Left hindlimb (tissue), 1 donor: Measurements from ENCODE around the gene PCDHGA7.
"Not testable (repeated sequence)": the region's sequence is repeated elsewhere in the genome, so short reads cannot be mapped to it uniquely, and the experiment has no call there.

Source experiments
- DNase-seq: peaks from one replicate; pipeline ENCODE4 v3.0.0-alpha.2; 2018

The PCDHGA7 gene

DNA sequence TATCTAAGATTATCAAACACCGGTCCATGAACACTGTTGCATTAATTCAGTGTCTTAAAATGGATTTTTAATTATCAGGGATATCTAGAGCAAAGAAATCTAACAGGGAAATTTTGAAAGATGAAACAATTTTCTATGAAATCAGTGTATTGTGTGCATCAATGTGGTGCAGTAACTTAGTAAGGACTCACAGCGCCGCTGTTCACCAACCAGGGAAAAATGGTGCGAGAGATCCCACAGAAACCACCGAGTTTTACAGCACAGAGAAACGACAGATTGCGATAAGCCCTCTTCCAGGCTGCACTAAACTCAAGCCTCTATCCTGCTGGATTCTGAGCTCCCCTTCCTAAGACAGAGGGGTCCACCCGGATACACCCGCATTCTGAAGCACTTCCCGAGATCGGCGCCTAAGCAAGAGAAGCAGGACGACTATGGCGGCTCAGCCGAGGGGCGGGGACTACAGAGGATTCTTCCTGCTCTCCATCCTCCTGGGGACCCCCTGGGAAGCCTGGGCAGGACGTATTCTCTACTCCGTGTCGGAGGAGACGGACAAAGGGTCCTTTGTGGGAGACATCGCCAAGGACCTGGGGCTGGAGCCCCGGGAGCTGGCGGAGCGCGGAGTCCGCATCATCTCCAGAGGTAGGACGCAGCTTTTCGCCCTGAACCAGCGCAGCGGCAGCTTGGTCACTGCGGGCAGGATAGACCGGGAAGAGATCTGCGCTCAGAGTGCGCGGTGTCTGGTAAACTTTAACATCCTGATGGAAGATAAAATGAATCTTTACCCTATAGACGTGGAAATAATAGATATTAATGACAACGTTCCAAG lies at the start of gene PCDHGA7:
Gene PCDHGA7, plus strand, starts transcription at position 274 of the 826 bp plus-strand sequence. Its CDS starts 158 bp downstream, at position 432.
- DNase-seq = no peak

DNA sequence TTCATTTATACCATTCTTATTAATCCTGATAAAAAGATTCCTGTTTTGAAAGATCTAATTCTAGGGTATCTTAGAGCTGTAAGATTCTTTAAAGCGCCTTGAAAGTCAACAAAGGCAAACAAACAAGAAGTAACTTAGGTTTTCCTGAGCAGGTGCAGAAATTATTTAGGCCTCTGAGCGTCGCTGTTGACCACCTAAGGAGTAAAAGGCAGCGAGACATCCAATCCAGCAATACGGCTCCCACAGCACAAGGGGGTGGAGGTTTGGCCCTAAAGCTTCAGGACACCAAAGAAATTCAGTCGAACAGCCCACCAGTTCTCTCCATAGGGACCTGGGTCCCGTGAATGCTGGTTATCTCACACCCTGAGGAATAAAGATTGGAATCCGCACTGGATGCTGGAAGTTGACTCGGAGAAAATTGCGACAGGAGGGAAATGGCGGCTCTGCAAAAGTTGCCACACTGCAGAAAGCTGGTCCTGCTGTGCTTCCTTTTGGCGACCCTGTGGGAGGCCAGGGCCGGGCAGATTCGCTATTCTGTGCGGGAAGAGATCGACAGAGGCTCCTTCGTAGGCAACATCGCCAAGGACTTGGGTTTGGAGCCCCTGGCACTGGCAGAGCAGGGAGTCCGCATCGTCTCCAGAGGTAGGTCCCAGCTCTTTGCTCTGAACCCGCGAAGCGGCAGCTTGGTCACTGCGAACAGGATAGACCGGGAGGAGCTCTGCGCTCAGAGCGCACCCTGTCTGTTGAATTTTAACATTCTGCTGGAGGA lies 43.8 kb upstream of the PCDHGA7 start, which contains the start of gene PCDHGA2:
Gene PCDHGA2, plus strand, starts transcription at position 223 of the 769 bp plus-strand sequence.
- no peak for DNase-seq

DNA sequence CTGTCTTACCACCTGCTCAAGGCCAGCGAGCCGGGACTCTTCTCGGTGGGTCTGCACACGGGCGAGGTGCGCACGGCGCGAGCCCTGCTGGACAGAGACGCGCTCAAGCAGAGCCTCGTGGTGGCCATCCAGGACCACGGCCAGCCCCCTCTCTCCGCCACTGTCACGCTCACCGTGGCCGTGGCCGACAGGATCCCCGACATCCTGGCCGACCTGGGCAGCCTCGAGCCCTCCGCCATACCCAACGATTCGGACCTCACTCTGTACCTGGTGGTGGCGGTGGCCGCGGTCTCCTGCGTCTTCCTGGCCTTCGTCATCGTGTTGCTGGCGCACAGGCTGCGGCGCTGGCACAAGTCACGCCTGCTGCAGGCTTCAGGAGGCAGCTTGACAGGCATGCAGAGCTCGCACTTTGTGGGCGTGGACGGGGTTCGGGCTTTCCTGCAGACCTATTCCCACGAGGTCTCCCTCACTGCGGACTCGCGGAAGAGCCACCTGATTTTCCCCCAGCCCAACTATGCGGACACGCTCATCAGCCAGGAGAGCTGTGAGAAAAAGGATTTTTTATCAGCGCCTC lies 41.7 kb upstream of the PCDHGA7 start:
- DNase-seq = not testable (repeated sequence)

DNA sequence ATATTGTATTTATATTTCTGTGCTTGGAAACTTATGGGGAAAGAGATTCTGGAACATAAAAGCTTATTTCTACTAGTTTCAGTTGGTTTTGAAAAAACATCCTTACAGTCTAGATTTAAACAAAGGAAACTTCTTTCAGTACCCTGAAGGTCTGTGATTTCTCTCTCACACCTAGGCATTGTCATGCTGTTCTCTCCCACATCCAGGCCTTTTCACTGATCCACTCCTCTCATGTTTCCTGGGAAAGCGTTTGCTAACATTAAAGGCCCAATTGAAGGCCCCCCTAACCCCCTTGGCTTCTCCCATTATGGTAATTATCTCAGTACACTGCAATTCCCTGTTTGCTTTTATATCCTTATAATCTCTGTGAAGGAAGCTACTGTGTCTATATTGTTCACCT lies 39.8 kb upstream of the PCDHGA7 start:
- no peak for DNase-seq

DNA sequence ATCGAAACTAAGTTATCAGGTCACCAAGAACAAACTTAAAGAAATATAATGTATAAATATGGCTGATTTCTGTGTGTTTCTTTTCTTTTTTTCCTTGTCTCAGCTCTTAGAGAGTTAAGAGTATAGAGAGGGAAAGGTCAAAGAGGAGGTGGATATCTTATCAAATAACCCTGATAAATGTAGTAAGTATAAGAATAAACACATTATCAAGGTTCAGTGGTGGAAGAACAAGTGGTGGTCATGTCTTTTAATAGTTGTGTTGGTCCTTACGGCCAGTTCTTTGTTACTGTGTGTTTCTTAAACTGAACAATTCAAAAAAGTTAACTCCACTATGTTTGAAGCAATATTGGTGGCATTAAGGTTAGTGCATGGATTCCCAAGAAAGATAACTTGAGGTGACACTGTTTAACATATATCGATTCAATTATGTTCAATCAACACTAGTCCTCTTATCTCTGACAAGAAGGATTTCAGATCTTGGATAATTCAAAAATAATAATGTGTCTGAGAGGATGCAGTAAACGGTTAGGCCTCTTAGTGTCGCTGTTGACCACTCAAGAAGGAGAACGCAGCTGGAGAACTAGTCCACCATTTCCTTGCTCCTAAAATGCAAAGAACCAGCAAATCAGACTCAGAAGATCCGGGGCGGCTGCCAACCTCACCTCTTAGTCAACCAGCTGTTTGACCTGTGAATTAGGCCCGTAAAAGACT lies 39.1 kb upstream of the PCDHGA7 start, which contains the start of gene PCDHGA3:
Gene PCDHGA3, plus strand, starts transcription at position 588 of the 711 bp plus-strand sequence. CDS start 205 bp downstream, outside the sequence.
- DNase-seq = no peak

DNA sequence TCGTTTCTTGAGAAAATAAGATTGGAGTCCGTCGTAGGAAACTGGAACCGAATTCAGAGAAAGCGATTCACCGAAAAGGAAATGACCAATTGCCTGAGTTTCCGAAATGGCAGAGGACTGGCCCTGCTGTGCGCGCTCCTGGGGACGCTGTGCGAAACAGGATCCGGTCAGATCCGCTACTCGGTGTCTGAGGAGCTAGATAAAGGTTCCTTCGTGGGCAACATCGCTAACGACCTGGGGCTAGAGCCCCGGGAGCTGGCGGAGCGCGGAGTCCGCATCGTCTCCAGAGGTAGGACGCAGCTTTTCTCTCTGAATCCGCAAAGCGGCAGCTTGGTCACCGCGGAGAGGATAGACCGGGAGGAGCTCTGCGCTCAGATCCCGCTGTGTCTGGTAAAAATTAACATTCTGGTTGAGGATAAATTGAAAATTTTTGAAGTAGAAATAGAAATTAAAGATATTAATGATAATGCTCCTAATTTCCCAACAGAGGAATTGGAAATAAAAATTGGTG lies 38.5 kb upstream of the PCDHGA7 start:
- no peak for DNase-seq

DNA sequence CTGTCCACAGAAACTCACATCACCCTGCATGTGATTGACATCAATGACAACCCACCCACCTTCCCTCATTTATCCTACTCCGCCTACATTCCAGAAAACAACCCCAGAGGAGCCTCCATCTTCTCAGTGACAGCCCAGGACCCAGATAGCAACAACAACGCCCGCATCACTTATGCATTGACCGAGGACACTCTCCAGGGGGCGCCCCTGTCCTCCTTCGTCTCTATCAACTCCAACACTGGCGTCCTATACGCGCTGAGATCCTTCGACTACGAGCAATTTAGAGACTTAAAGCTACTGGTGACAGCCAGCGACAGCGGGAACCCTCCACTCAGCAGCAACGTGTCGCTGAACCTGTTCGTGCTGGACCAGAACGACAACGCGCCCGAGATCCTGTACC lies 37.2 kb upstream of the PCDHGA7 start:
- DNase-seq = no peak

DNA sequence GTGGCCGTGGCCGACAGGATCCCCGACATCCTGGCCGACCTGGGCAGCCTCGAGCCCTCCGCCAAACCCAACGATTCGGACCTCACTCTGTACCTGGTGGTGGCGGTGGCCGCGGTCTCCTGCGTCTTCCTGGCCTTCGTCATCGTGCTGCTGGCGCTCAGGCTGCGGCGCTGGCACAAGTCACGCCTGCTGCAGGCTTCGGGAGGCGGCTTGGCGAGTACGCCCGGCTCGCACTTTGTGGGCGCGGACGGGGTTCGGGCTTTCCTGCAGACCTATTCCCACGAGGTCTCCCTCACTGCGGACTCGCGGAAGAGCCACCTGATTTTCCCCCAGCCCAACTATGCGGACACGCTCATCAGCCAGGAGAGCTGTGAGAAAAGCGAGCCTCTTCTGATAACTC lies 36.5 kb upstream of the PCDHGA7 start:
- DNase-seq = not testable (repeated sequence)

DNA sequence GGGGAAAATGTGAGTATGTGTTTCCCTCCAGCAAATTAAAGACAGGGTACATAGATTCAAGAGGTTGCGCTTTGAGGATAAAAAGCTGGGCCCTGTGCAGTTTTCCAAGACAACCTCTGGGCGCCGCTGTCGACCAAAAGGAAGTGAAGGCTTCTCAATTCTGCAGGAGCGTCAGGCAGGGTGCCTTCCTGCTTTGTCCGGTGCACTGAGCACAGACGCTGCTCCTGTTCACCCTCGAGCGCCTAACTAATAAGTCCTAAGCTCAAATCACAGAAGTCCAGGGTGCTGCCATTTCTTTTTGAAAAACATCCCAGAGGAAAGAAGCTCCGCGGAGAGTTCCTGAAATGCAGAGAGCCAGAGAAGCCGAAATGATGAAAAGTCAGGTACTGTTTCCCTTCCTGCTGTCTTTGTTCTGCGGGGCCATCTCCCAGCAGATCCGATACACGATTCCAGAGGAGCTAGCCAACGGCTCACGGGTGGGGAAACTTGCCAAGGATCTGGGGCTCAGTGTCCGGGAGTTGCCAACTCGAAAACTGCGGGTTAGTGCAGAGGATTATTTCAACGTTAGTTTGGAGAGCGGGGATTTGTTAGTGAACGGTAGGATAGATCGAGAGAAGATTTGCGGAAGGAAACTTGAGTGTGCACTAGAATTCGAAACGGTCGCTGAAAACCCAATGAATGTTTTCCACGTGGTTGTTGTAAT lies 32.5 kb upstream of the PCDHGA7 start, which contains the start of gene PCDHGB1:
Gene PCDHGB1, plus strand, starts transcription at position 183 of the 703 bp plus-strand sequence. Its CDS starts 162 bp downstream, at position 345.
- no peak for DNase-seq

DNA sequence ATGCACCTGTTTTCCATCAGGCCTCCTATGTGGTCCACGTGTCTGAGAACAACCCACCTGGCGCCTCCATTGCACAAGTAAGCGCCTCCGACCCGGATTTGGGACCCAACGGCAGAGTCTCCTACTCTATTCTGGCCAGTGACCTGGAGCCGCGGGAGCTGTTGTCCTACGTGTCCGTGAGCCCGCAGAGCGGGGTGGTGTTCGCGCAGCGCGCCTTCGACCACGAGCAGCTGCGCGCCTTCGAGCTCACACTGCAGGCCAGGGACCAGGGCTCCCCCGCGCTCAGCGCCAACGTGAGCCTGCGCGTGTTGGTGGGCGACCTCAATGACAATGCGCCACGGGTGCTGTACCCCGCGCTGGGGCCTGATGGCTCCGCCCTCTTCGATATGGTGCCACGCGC lies 31.0 kb upstream of the PCDHGA7 start:
- DNase-seq = no peak

DNA sequence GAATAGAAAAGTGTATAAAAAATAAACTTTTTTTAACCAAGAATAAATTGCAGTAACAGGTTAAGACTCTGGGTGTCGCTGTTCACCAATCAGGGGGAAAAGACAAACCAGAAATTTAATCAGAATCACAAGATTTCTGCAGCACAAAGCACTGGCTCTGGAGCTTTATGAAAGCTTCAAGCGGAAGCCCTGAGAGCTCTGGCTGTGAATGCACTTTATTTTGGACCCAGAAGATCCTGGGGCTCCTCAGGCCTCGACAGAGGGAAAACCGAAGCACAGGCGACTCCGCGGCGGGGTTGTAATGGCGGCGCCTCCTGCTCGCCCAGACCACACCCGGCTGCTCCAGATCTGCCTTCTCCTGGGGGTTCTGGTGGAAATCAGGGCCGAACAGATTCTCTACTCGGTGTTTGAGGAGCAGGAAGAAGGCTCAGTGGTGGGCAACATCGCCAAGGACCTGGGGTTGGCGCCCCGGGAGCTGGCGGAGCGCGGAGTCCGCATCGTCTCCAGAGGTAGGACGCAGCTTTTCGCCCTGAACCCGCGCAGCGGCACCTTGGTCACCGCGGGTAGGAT lies 27.6 kb upstream of the PCDHGA7 start, which contains the start of gene PCDHGA4:
Gene PCDHGA4, plus strand, starts transcription at position 122 of the 570 bp plus-strand sequence. Its CDS starts 87 bp downstream, at position 209.
- DNase-seq = no peak

DNA sequence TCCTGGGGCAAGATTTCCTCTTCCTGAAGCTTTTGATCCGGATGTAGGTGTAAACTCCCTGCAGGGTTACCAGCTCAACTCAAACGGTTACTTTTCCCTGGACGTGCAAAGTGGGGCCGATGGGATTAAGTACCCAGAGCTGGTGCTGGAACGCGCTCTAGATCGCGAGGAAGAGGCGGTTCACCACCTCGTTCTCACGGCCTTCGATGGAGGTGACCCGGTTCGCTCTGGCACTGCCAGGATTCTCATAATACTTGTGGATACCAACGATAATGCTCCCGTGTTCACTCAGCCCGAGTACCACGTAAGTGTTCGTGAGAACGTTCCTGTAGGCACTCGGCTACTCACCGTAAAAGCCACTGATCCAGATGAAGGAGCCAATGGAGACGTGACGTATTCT lies 26.9 kb upstream of the PCDHGA7 start:
- DNase-seq = no peak

DNA sequence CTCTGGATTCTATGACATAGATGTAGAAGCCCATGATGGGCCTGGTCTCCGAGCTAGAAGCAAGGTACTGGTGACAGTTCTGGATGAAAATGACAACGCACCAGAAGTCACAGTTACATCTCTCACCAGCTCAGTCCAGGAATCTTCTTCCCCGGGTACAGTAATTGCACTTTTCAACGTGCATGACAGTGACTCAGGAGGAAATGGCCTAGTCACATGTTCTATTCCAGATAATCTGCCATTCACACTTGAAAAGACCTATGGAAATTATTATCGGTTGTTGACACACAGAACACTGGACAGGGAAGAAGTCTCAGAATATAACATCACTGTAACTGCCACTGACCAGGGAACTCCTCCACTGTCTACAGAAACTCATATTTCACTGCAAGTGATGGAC lies 26.4 kb upstream of the PCDHGA7 start:
- no peak for DNase-seq

DNA sequence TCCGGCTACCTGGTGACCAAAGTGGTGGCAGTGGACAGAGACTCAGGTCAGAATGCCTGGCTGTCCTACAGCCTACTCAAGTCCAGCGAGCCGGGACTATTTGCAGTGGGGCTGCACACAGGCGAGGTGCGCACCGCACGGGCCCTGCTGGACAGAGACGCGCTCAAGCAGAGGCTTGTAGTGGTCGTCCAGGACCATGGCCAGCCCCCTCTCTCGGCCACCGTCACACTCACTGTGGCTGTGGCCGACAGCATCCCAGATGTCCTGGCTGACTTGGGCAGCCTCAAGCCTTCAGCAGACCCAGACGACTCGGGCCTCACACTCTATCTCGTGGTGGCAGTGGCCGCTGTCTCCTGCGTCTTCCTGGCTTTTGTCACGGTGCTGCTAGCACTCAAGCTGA lies 25.6 kb upstream of the PCDHGA7 start:
- no peak for DNase-seq

DNA sequence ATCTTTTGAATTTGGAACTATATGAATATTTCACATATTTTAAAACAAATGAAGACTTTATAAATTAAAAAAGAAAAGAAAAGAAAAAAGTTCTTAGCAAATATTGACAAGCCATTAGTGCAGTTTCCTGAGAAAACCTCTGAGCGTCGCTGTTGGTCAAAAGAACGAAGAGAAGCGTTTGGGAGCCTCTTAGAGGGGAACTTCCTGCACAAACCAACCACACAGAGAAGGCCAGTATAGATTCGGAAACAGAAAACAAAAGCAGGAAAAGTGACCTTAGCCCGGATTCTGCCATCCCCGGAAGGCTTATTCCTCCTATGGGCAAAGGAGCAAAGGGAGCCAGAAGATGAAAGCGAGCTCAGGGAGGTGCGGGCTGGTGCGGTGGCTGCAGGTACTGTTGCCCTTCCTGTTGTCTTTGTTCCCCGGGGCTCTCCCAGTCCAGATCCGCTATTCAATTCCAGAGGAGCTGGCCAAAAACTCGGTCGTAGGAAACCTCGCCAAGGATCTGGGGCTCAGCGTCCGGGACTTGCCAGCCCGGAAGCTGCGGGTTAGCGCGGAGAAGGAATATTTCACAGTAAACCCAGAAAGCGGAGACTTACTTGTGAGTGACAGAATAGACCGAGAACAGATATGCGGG lies 22.6 kb upstream of the PCDHGA7 start, which contains the start of gene PCDHGB2:
Gene PCDHGB2, plus strand, starts transcription at position 205 of the 637 bp plus-strand sequence. Its CDS starts 142 bp downstream, at position 347.
- DNase-seq = no peak

DNA sequence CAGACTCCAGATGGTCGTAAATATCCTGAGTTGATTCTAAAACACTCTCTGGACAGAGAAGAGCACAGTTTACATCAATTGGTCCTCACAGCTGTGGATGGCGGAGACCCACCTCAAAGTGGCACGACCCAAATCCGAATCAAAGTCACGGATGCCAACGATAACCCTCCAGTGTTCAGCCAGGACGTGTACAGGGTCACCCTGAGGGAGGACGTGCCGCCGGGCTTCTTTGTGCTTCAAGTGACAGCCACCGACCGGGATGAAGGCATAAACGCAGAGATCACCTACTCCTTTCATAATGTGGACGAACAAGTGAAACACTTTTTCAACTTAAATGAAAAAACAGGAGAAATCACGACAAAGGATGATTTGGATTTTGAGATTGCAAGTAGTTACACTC lies 21.9 kb upstream of the PCDHGA7 start:
- no peak for DNase-seq

DNA sequence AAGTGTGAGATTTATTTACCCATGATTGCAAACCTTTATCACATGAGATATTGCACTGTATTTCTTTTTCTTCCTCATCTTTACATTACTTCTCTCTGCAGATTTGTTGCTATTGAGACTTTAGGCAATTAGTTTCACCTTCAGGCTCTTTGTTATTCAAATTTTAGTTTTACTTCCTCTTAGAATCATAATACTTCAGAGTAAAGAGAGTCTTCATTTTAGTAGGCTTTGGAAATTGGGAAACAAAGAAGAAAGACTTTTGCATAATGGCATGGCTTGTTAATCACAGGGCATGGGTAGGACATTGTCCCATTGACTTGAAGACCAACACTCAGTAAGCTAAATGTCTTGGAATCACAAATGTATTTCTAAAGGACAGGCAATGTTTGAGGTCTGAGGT lies 19.8 kb upstream of the PCDHGA7 start:
- no peak for DNase-seq

DNA sequence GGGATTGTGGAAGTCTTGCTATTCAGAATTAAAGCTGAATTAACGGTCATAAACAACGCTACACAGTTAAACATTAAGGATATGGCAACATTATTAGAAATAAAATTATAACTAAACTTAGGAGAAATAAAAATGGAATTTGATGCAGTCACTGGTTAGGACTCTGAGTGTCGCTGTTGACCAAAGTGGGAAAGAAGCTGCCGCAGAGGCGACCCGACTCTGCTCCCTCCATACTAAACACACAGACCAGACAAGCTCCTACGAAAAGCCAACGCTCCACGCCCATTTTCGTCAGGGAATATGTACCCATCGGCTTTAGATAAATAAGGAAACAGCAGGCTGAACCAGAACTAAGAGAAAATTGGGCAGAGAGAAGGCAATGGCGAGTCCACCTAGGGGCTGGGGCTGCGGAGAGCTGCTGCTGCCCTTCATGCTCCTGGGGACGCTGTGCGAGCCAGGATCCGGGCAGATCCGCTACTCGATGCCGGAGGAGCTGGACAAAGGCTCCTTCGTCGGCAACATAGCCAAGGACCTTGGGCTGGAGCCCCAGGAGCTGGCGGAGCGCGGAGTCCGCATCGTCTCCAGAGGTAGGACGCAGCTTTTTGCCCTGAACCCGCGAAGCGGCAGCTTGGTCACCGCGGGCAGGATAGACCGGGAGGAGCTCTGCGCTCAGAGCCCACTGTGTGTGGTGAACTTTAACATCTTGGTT lies 18.4 kb upstream of the PCDHGA7 start, which contains the start of gene PCDHGA5:
Gene PCDHGA5, plus strand, starts transcription at position 211 of the 709 bp plus-strand sequence. Its CDS starts 169 bp downstream, at position 380.
- no peak for DNase-seq

DNA sequence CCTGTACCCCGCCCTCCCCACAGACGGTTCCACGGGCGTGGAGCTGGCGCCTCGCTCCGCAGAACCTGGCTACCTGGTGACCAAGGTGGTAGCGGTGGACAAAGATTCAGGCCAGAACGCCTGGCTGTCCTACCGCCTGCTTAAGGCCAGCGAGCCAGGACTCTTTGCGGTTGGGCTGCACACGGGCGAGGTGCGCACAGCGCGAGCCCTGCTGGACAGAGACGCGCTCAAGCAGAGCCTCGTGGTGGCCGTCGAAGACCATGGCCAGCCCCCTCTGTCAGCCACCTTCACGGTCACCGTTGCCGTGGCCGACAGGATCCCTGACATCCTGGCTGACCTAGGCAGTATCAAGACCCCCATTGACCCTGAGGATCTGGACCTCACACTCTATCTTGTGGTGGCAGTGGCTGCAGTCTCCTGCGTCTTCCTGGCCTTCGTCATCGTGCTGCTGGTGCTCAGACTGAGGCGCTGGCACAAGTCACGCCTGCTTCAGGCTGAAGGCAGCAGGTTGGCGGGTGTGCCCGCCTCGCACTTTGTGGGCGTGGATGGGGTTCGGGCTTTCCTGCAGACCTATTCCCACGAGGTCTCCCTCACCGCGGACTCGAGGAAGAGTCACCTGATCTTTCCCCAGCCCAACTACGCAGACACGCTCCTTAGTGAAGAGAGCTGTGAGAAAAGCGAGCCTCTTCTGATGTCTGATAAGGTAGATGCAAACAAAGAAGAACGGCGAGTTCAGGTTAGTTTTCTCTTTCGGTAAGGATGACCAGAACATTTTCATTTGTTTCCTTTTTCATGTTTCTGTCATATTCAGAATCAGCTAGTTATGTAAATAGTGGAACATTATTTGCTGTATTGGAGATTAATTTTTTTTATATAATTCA lies 16.3 kb upstream of the PCDHGA7 start:
- no peak for DNase-seq
